ENCODE data around the gene GPR39. TPM values are rescaled to one million over a fixed set of nuclear protein-coding genes. Genes with fewer than 3 reads are reported as not detected.

GPR39 gene
- total RNA-seq, 4 donors from 2014 or later = 0.13 to 1.3 TPM; not detected in 2

DNA sequence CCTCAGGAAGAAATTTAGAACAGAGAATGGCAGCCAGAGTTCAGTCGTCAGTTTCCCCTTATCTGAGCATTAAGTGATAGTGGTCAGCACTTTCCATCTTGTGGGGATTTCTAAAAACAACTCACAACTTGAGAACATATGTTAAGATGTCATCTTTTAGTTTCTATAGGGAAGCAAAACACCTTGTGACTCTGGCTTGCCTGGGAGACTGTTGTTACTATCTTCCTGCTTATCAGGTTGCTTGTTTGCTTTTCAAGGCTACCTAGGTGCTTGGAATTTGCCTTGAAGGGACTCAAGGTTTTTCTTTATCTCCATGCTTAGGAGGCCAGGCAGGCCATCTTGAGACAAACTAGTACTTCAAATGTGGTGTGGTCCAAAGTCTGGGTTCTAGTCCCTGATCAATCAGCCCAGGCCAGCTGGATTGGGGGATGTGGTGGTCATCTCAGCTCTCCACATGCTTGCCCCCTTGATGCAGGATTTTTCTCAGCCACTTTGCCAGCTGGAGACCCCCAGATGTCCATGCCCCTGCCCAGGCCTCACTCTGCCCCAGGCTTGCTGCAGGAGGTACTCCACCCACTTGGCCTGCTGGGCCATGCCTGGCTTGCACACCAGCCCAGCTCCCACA is 127.5 kb downstream of the GPR39 start:
- Histone ChIP-seq H3K36me3 (no peaks in the 10 kb centered on the region), H3K9me3 (peaks cover 0 to 6% (median 1%) of the 10 kb centered on the region in 4 donors), H3K4me1 (no peaks in the 10 kb centered on the region), H3K27ac (replicated peaks in 1 of 4) (no peak overlapping the region), H3K27me3 (peaks cover 0 to 5% (median 0%) of the 10 kb centered on the region in 4 donors), H3K4me3 (no peak overlapping the region)
- no peak for DNase-seq (ENCODE audit: extremely low spot score)
- 84% methylated on average over 1 of the region's 1 CpG for WGBS
- TF ChIP-seq, protein P1, sequence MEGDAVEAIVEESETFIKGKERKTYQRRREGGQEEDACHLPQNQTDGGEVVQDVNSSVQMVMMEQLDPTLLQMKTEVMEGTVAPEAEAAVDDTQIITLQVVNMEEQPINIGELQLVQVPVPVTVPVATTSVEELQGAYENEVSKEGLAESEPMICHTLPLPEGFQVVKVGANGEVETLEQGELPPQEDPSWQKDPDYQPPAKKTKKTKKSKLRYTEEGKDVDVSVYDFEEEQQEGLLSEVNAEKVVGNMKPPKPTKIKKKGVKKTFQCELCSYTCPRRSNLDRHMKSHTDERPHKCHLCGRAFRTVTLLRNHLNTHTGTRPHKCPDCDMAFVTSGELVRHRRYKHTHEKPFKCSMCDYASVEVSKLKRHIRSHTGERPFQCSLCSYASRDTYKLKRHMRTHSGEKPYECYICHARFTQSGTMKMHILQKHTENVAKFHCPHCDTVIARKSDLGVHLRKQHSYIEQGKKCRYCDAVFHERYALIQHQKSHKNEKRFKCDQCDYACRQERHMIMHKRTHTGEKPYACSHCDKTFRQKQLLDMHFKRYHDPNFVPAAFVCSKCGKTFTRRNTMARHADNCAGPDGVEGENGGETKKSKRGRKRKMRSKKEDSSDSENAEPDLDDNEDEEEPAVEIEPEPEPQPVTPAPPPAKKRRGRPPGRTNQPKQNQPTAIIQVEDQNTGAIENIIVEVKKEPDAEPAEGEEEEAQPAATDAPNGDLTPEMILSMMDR (IDR thresholded peaks at IDR 0.05) = no peak
- TF ChIP-seq EP300 (IDR thresholded peaks at IDR 0.05) = no peak
- no peak for TF ChIP-seq POLR2A (IDR thresholded peaks at IDR 0.05; ENCODE audit: low read depth)
- TF ChIP-seq POLR2AphosphoS5 (IDR thresholded peaks at IDR 0.05) = no peak
- intact Hi-C loops (cut with DNase I) = no loop called here

DNA sequence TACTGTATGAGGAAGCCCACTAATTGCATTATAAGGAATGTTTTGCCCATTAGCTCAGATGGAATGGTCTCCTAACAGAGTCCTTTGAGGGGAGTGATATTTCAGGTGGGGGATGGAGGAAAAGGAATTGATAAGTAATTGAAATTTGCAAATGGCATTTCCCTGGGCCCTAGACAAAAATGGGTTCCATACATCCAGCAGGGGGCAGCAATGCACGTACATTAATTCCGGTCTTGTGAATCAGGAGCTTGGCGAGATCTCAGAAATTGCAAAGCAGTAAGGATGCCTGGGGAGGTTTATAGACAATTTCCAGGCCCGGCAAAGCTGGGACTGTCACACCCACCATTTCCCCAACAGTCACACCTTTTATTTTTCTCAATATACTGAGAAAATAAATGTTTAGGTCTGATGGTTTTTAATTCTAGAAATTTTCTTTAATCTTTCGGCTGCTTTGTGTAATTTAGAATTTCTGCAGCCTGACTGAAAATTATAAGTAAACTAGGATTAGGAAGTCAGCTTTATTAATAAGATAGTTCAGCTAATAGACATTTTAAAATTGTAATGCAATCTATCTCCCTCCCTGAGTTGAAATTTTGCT is 130.6 kb downstream of the GPR39 start:
- WGBS = 20% methylated on average over 5 of the region's 5 CpGs
- Histone ChIP-seq H3K36me3 (no peaks in the 10 kb centered on the region), H3K9me3 (peaks cover 0 to 6% (median 1%) of the 10 kb centered on the region in 4 donors), H3K4me3 (no peak overlapping the region), H3K27me3 (no peaks in the 10 kb centered on the region), H3K4me1 (peaks cover 0 to 9% (median 3%) of the 10 kb centered on the region in 4 donors), H3K27ac (replicated peaks in 1 of 4) (no peak overlapping the region)
- DNase-seq (ENCODE audit: extremely low spot score) = no peak
- no peak for TF ChIP-seq POLR2A (IDR thresholded peaks at IDR 0.05; ENCODE audit: low read depth)
- TF ChIP-seq, protein P1 (IDR thresholded peaks at IDR 0.05) = peak; percentile 55 to 70 (median 66)
- intact Hi-C loops (cut with DNase I) = loop anchor here (2.0 to 5.0 kb wide), 2 partner anchors 624 to 1295 kb away; no protein-coding TSS in a partner anchor

DNA sequence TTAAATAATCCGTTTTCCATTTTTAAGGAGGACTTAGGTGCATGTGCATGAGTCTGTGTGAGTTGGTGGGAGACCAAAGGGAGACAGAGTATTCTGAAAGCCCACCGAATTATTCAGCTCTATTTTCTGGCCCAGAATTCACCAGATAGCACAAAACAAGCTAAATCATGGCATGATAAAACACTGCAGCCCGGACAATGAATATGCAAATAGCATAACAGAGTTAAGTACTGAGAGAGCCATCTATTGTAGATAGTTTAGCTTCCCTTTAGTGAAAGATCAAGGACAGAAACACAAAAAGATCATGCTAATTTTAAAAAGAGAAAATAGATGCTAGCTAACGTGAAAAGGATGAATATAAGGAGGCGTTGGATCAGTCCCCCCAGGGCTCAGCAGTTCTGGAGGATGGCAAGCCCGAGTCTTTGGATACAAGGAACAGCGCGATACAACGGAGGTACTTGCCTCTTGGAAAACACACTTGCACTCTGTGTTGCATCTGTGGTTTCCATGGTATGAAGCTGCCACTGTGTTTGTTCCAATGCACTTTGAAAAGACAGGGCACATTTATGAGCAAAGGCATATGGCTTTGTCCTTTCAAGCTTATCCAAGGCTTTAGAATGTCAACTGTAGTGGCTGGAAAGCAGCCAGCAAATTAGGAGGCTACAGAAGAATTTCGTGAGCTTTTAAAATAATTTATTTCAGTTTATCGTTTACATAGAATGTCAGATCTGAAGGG is 133.5 kb downstream of the GPR39 start:
- Histone ChIP-seq H3K9me3 (no peaks in the 10 kb centered on the region), H3K36me3 (no peaks in the 10 kb centered on the region), H3K27me3 (no peaks in the 10 kb centered on the region), H3K27ac (replicated peaks in 1 of 4) (no peak overlapping the region), H3K4me1 (peaks cover 0 to 9% (median 3%) of the 10 kb centered on the region in 4 donors), H3K4me3 (no peak overlapping the region)
- DNase-seq (ENCODE audit: extremely low spot score) = no peak
- TF ChIP-seq, protein P1 (IDR thresholded peaks at IDR 0.05) = no peak
- TF ChIP-seq POLR2AphosphoS5 (IDR thresholded peaks at IDR 0.05) (no peak), POLR2A (IDR thresholded peaks at IDR 0.05; ENCODE audit: low read depth) (no peak), EP300 (IDR thresholded peaks at IDR 0.05) (no peak)
- intact Hi-C loops (cut with DNase I) = loop anchor here (5.0 kb wide), 1 partner anchor 1292 kb away; no protein-coding TSS in a partner anchor
- WGBS = 47% methylated on average over 11 of the region's 11 CpGs

DNA sequence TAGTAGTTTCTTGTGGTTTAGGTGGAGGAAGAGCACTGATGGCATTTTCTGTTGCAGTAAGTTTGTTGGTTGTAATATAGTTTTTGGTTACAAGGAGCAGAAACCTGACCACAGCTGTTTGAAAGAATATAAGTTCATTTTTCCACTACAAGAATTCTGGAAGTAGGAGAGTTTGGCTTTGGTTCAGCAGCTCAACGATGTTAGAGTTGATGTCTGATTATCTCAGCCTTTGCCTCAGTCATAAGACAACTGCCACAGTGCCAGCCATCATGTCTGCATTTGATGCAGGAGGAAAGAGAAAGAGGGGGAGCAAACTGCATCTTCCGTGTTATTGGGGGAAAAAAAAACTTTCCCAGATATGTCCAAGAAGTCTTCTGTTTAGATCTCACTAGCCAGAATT is 134.3 kb downstream of the GPR39 start:
- TF ChIP-seq POLR2AphosphoS5 (IDR thresholded peaks at IDR 0.05) (no peak), POLR2A (IDR thresholded peaks at IDR 0.05; ENCODE audit: low read depth) (no peak), EP300 (IDR thresholded peaks at IDR 0.05) (no peak)
- TF ChIP-seq, protein P1 (IDR thresholded peaks at IDR 0.05) = no peak
- H3K9me3 ChIP-seq = no peaks in the 10 kb centered on the region
- H3K36me3 ChIP-seq = no peaks in the 10 kb centered on the region
- WGBS = 21% methylated on average over 2 of the region's 2 CpGs
- H3K4me1 ChIP-seq = peaks cover 0 to 9% (median 3%) of the 10 kb centered on the region in 4 donors
- H3K27me3 ChIP-seq = no peaks in the 10 kb centered on the region
- intact Hi-C loops (cut with DNase I) = no loop called here
- H3K27ac ChIP-seq (replicated peaks in 1 of 4) = no peak overlapping the region
- no peak for DNase-seq (ENCODE audit: extremely low spot score)
- no peak overlapping the region for H3K4me3 ChIP-seq

Measured in esophagus muscularis mucosa (tissue), 4 donors.